ENCODE results near the gene TTC28. TPM values are rescaled to one million over a fixed set of nuclear protein-coding genes. Genes with fewer than 3 reads are reported as not detected.
A peak's percentile ranks its signal among the peaks of the same experiment; 100 is the strongest.

The TTC28 gene
- total RNA-seq, 6 experiments from 2014 or later, result 10.8 to 18.9 (median 13.6) TPM

- Mint-ChIP-seq H3K27me3 (ENCODE audit: insufficient read depth) (no peaks in the 10 kb centered on the region), H3K36me3 (ENCODE audit: low read depth) (no peaks in the 10 kb centered on the region), H3K4me3 (peak overlapping the region; percentile 6; the same call in 1 of the 2 replicates), H3K4me1 (ENCODE audit: low read depth) (peaks cover 18% of the 10 kb centered on the region), H3K27ac (peak overlapping the region; percentile 45; the same call in 1 of the 2 replicates), H3K9me3 (no peaks in the 10 kb centered on the region)
- DNase-seq, result peak; percentile 69
- TF ChIP-seq, protein P1, sequence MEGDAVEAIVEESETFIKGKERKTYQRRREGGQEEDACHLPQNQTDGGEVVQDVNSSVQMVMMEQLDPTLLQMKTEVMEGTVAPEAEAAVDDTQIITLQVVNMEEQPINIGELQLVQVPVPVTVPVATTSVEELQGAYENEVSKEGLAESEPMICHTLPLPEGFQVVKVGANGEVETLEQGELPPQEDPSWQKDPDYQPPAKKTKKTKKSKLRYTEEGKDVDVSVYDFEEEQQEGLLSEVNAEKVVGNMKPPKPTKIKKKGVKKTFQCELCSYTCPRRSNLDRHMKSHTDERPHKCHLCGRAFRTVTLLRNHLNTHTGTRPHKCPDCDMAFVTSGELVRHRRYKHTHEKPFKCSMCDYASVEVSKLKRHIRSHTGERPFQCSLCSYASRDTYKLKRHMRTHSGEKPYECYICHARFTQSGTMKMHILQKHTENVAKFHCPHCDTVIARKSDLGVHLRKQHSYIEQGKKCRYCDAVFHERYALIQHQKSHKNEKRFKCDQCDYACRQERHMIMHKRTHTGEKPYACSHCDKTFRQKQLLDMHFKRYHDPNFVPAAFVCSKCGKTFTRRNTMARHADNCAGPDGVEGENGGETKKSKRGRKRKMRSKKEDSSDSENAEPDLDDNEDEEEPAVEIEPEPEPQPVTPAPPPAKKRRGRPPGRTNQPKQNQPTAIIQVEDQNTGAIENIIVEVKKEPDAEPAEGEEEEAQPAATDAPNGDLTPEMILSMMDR (IDR thresholded peaks at IDR 0.05), result no peak
These were observed 350.2 kb downstream of the TTC28 start for GRCh38 chr22:28329186-28330073.

DNA sequence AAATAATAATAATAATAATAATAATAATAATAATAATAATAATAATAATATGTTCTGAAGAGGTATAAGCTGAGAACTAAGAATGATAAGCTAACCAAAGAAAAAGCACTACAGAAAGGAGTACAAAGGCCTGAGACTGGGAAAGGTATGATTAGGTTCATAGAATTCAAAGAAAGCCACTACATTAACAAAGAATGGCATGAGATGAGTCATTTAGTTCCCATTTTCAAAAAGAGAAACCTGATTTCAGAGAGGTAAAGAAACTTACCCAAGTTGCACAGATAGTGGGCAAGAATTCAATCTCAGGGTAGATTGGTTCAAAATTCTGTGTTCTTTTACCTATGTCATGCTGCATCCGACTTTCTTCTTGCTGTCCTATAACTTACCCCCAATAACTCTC lies 350.9 kb downstream of the TTC28 start:
- no peak for DNase-seq
- Mint-ChIP-seq H3K4me1 (ENCODE audit: low read depth) (peaks cover 18% of the 10 kb centered on the region), H3K9me3 (no peaks in the 10 kb centered on the region), H3K36me3 (ENCODE audit: low read depth) (no peaks in the 10 kb centered on the region), H3K27me3 (ENCODE audit: insufficient read depth) (no peaks in the 10 kb centered on the region), H3K27ac (no peak overlapping the region), H3K4me3 (no peak overlapping the region)
- TF ChIP-seq, protein P1 (IDR thresholded peaks at IDR 0.05), result no peak

GRCh38 chr22:28316014-28316413 lies 363.6 kb downstream of the TTC28 start:
- no peak for DNase-seq
- no peak overlapping the region for H3K4me3 Mint-ChIP-seq
- H3K36me3 Mint-ChIP-seq (ENCODE audit: low read depth), result no peaks in the 10 kb centered on the region
- no peaks in the 10 kb centered on the region for H3K4me1 Mint-ChIP-seq (ENCODE audit: low read depth)
- peaks cover 4% of the 10 kb centered on the region; the same call in 1 of the 2 replicates for H3K27me3 Mint-ChIP-seq (ENCODE audit: insufficient read depth)
- no peak overlapping the region for H3K27ac Mint-ChIP-seq
- TF ChIP-seq, protein P1 (IDR thresholded peaks at IDR 0.05), result no peak
- H3K9me3 Mint-ChIP-seq, result no peaks in the 10 kb centered on the region

- H3K36me3 Mint-ChIP-seq (ENCODE audit: low read depth), result no peaks in the 10 kb centered on the region
- H3K27me3 Mint-ChIP-seq (ENCODE audit: insufficient read depth), result peaks cover 2% of the 10 kb centered on the region; the same call in 1 of the 2 replicates
- H3K27ac Mint-ChIP-seq, result no peak overlapping the region
- H3K4me1 Mint-ChIP-seq (ENCODE audit: low read depth), result no peaks in the 10 kb centered on the region
- TF ChIP-seq, protein P1 (IDR thresholded peaks at IDR 0.05), result no peak
- no peak overlapping the region for H3K4me3 Mint-ChIP-seq
- no peaks in the 10 kb centered on the region for H3K9me3 Mint-ChIP-seq
- no peak for DNase-seq
These were observed 364.7 kb downstream of the TTC28 start for GRCh38 chr22:28314959-28315358.

DNA sequence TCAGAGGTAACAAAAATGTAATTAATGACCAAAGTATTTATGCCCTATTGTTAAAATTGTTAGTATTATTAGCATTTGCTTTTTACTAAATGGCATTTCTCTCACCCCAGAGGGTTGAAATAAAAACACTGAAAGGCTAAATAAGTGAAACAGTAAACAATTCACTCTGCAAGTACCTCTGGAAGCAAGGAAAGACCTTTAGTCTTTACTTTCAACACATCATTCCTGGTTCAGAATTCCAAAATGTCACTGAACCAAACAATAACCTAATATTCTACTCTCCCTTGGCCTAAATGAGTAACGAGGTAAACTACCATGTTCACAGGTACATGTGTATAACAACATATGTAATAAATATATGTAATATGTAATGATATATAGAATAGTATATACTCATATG lies 369.3 kb downstream of the TTC28 start:
- no peak overlapping the region for H3K4me3 Mint-ChIP-seq
- H3K27ac Mint-ChIP-seq, result no peak overlapping the region
- TF ChIP-seq, protein P1 (IDR thresholded peaks at IDR 0.05), result no peak
- no peaks in the 10 kb centered on the region for H3K36me3 Mint-ChIP-seq (ENCODE audit: low read depth)
- H3K4me1 Mint-ChIP-seq (ENCODE audit: low read depth), result no peaks in the 10 kb centered on the region
- DNase-seq, result no peak
- no peaks in the 10 kb centered on the region; the same call in 1 of the 2 replicates for H3K27me3 Mint-ChIP-seq (ENCODE audit: insufficient read depth)
- no peaks in the 10 kb centered on the region for H3K9me3 Mint-ChIP-seq
